PC-9 (cell line): ENCODE results near the gene CAPZA1. TPM values are rescaled to one million over a fixed set of nuclear protein-coding genes. Genes with fewer than 3 reads are reported as not detected.
A peak's percentile ranks its signal among the peaks of the same experiment; 100 is the strongest.

Source experiments
- BruUV-seq: library from RNA; stranded (reverse); fragments of 400-500 nt; replicated peaks from 2 replicates; lab custom pipeline; 2021; lab: Mats Ljungman, UMichigan
- CTCF ChIA-PET: fragments of 300-600 bp; sonication (Branson Sonifier 250); formaldehyde crosslinking; loops from one replicate; lab custom pipeline; 2022; ENCODE audit warnings: antibody characterized with exemption; lab: Charles Lee
- POLR2A ChIA-PET: fragments of 300-600 bp; sonication (Branson Sonifier 250); formaldehyde crosslinking; loops from one replicate; lab custom pipeline; 2022; ENCODE audit warnings: antibody characterized with exemption; ENCODE audit not compliant: unreplicated experiment; lab: Charles Lee
- DNase-seq, 2 experiments: peaks; one replicate each; pipeline versions ENCODE4 v3.0.0 to v3.0.0-alpha.2; 2015 to 2022; ENCODE audit warnings: mixed read lengths in 1 of 2
- H2AFZ ChIP-seq: fragments of 200-600 bp; sonication (generic); 2 replicates; pipeline ENCODE4 v1.8.1; 2017; ENCODE audit warnings: antibody characterized with exemption
- H3F3A ChIP-seq: fragments of 200-600 bp; sonication (generic); 2 replicates; pipeline ENCODE4 v1.8.1; 2017; ENCODE audit warnings: antibody characterized with exemption, mild to moderate bottlenecking, low read depth; ENCODE audit not compliant: insufficient read depth
- H3K27ac ChIP-seq: fragments of 200-600 bp; sonication (generic); 2 replicates; pipeline ENCODE4 v1.6.1; 2016; ENCODE audit warnings: mixed run types
- H3K27me3 ChIP-seq: fragments of 200-600 bp; sonication (generic); 2 replicates; pipeline ENCODE4 v1.6.1; 2016; ENCODE audit warnings: low read depth, mixed run types; ENCODE audit not compliant: insufficient read depth
- H3K36me3 ChIP-seq: fragments of 200-600 bp; sonication (generic); 2 replicates; pipeline ENCODE4 v1.6.1; 2016; ENCODE audit warnings: low read depth, mixed run types
- H3K4me1 ChIP-seq: fragments of 200-600 bp; sonication (generic); replicated peaks from 2 replicates; pipeline ENCODE4 v1.6.1; 2016; ENCODE audit warnings: mixed run types; ENCODE audit not compliant: insufficient read depth
- H3K4me2 ChIP-seq: fragments of 200-600 bp; sonication (generic); 2 replicates; pipeline ENCODE4 v1.6.1; 2017; ENCODE audit warnings: mixed run types
- H3K4me3 ChIP-seq: fragments of 200-600 bp; sonication (generic); 2 replicates; pipeline ENCODE4 v1.6.1; 2016; ENCODE audit warnings: mixed run types
- H3K79me2 ChIP-seq: fragments of 200-600 bp; sonication (generic); 2 replicates; pipeline ENCODE4 v1.6.1; 2017; ENCODE audit warnings: low read depth, mixed run types
- H3K9me2 ChIP-seq: fragments of 200-600 bp; sonication (generic); 2 replicates; pipeline ENCODE4 v1.8.1; 2017; ENCODE audit warnings: mild to moderate bottlenecking; ENCODE audit not compliant: insufficient read depth
- H3K9me3 ChIP-seq: fragments of 200-600 bp; sonication (generic); 2 replicates; pipeline ENCODE4 v1.8.1; 2016; ENCODE audit warnings: low read depth; ENCODE audit not compliant: insufficient read depth
- H4K20me1 ChIP-seq: fragments of 200-600 bp; sonication (generic); 2 replicates; pipeline ENCODE4 v1.8.1; 2017; ENCODE audit not compliant: insufficient read depth
- EZH2 ChIP-seq: fragments of 200-600 bp; sonication (generic); IDR thresholded peaks from 2 replicates; pipeline ENCODE4 v1.8.0; 2017; ENCODE audit warnings: antibody characterized with exemption, low read depth
- intact Hi-C: fragments of 100-400 bp; cut with micrococcal nuclease; formaldehyde crosslinking; loops from one replicate; pipeline ENCODE4 v1.10.0; 2022; ENCODE audit not compliant: unreplicated experiment
- total RNA-seq: library from RNA; stranded (reverse); gene quantifications from 2 replicates; pipeline ENCODE4 v1.2.3, GENCODE V29; 2021
- TF ChIP-seq, protein P1 (sequence below): fragments of 200-600 bp; sonication (generic); conservative IDR thresholded peaks from 2 replicates; pipeline ENCODE4 v1.6.1; 2017; ENCODE audit warnings: mixed run types, antibody characterized with exemption, mild to moderate bottlenecking, moderate library complexity

Gene CAPZA1
- total RNA-seq, 1 experiment from 2014 or later = 145 TPM

DNA sequence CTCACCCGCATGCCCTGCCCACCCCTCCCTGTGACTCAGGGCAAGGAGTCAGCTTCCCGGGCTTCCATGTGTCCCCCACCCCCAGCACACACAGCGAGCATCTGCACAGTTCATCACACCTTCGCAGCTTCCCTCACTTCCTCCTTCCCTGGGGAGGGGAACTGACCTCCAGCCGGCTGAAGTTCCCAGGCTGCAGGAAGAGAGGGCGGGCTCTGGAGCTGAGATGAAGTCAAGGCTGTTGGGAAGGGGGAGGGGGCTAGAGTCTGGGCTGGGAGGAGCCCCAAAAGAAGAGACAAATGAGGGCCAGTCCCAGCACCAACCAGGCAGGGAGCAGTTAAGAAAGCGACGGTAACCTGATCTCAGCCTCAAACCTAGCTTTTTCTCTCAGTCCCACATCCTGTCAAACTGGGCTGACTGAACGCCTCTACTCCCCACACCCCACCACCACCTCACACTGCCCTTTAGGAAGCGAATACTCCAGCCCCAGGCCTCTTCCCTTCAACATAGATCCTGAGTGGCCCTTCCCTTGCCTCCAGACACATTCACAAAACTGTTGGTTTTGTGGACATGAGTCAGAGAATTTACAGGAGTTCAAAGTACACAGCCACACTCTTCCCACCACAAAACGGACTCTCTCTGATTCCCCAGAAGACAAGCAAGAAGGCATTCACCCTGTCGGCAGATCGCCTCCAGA is 85.4 kb downstream of the CAPZA1 start:
- Histone ChIP-seq H3K9me3 (no peaks in the 10 kb centered on the region), H3K4me1 (peaks cover 61% of the 10 kb centered on the region), H3K79me2 (peaks cover 44% of the 10 kb centered on the region), H3K27me3 (no peaks in the 10 kb centered on the region), H3K4me2 (peak overlapping the region; percentile 91), H3K4me3 (peak overlapping the region; percentile 87), H3K36me3 (peaks cover 21% of the 10 kb centered on the region), H3K27ac (peak overlapping the region; percentile 89), H2AFZ (peak overlapping the region; percentile 35; the same call in 1 of the 2 replicates), H4K20me1 (no peaks in the 10 kb centered on the region), H3F3A (peaks cover 34% of the 10 kb centered on the region), H3K9me2 (no peaks in the 10 kb centered on the region)
- BruUV-seq = no TSS peak
- intact Hi-C loops = loop anchor here (1.0 to 10.0 kb wide), 2 partner anchors 31 to 240 kb away; partner anchors contain the start of gene MOV10
- DNase-seq = peak; percentile 94 to 100
- CTCF ChIA-PET = interaction anchor here (0.6 to 1.2 kb wide), 4 partner anchors 30 to 311 kb away, joined by 3 to 11 read pairs (median 4); partner anchors contain the start of gene MOV10
- TF ChIP-seq, protein P1, sequence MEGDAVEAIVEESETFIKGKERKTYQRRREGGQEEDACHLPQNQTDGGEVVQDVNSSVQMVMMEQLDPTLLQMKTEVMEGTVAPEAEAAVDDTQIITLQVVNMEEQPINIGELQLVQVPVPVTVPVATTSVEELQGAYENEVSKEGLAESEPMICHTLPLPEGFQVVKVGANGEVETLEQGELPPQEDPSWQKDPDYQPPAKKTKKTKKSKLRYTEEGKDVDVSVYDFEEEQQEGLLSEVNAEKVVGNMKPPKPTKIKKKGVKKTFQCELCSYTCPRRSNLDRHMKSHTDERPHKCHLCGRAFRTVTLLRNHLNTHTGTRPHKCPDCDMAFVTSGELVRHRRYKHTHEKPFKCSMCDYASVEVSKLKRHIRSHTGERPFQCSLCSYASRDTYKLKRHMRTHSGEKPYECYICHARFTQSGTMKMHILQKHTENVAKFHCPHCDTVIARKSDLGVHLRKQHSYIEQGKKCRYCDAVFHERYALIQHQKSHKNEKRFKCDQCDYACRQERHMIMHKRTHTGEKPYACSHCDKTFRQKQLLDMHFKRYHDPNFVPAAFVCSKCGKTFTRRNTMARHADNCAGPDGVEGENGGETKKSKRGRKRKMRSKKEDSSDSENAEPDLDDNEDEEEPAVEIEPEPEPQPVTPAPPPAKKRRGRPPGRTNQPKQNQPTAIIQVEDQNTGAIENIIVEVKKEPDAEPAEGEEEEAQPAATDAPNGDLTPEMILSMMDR = no peak
- no peak for TF ChIP-seq EZH2
- POLR2A ChIA-PET = interaction anchor here (0.6 to 1.0 kb wide), 8 partner anchors 30 to 1556 kb away, joined by 4 to 16 read pairs (median 6); partner anchors contain the start of genes LRIG2 and MOV10

DNA sequence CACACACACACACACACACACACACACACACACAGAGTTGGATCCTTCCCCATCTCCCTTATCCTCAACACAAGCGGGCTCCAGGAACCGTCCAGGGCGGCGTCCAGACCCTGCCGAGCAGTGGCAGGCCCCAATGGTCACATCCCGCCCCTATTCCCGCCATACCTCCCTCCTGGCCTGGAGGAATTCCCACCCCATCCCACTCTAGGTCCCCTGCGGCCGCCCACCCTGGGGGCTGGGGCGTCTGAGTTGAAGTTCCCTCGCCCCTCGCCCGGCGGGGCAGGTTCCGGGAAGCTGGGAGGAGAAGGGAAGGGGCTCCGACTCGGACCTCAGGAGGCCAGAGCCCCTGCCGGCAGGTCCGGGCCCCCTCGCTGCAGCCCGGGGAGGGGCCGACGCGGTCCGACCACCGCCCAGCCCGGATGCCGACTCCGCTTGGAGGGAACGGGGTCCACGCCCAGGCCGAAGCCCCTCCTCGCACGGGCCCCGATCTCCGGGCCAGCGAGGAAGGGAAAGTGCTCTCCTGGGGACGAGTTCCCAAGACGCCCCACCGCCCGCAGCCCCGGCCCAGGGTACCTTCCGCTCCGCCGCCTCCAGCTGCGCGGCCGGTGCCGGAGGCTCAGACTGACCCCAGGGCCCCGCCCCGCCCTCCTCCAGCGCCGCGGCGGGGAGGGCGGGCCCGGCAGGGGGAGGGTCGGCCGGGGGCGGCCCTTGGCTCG is 87.0 kb downstream of the CAPZA1 start, which contains the start of gene RHOC:
Gene RHOC (minus strand): TSS at position 623 of the 716 bp plus-strand sequence. CDS start 3,328 bp downstream, outside the sequence.
- TF ChIP-seq, protein P1 = no peak
- no peak for TF ChIP-seq EZH2
- Histone ChIP-seq H2AFZ (peak within 1 kb of the TSS; percentile 76), H3K4me2 (peak within 1 kb of the TSS; percentile 91), H3K4me3 (peak within 1 kb of the TSS; percentile 87), H3K36me3 (peaks cover 15% of the 10 kb centered on the region), H3K4me1 (peaks cover 46% of the 10 kb centered on the region), H3K79me2 (peaks cover 41% of the 10 kb centered on the region), H3K27ac (peak within 1 kb of the TSS; percentile 89), H3K27me3 (no peaks in the 10 kb centered on the region), H4K20me1 (no peaks in the 10 kb centered on the region), H3K9me2 (no peaks in the 10 kb centered on the region), H3K9me3 (no peaks in the 10 kb centered on the region), H3F3A (peaks cover 30% of the 10 kb centered on the region)
- intact Hi-C loops = loop anchor here (1.0 to 10.0 kb wide), 4 partner anchors 87 to 316 kb away; partner anchors contain the start of genes CAPZA1 and ST7L
- no TSS peak for BruUV-seq
- POLR2A ChIA-PET = interaction anchor here (0.5 kb wide), 1 partner anchor 23 kb away, joined by 10 read pairs; no protein-coding TSS in a partner anchor
- peak; percentile 7 to 56 for DNase-seq
- CTCF ChIA-PET = no interaction called here
